Measurements from ENCODE around the gene HEYL.

Gene HEYL

GRCh38 chr1:39663559-39663958, 24.1 kb upstream of the HEYL start:
- DNase-seq (ENCODE audit: low read depth) = no peak

GRCh38 chr1:39662861-39663260, 23.4 kb upstream of the HEYL start:
- no peak for DNase-seq (ENCODE audit: low read depth)

- no peak for DNase-seq (ENCODE audit: low read depth)
Measured at GRCh38 chr1:39659538-39659937, 20.1 kb upstream of the HEYL start.

GRCh38 chr1:39659110-39659509, 19.7 kb upstream of the HEYL start:
- DNase-seq (ENCODE audit: low read depth) = no peak

GRCh38 chr1:39657923-39658485, 18.6 kb upstream of the HEYL start:
- peak; percentile 37 for DNase-seq (ENCODE audit: low read depth)

- no peak for DNase-seq (ENCODE audit: low read depth)
Measured at GRCh38 chr1:39657402-39657801, 18.0 kb upstream of the HEYL start.

GRCh38 chr1:39656391-39656790, 16.9 kb upstream of the HEYL start:
- no peak for DNase-seq (ENCODE audit: low read depth)

GRCh38 chr1:39655578-39656268, 16.3 kb upstream of the HEYL start:
- no peak for DNase-seq (ENCODE audit: low read depth)

- no peak for DNase-seq (ENCODE audit: low read depth)
Measured at GRCh38 chr1:39654291-39654690, 14.8 kb upstream of the HEYL start.

GRCh38 chr1:39653546-39654031, 14.1 kb upstream of the HEYL start:
- peak; percentile 43 for DNase-seq (ENCODE audit: low read depth)

GRCh38 chr1:39652554-39652953, 13.1 kb upstream of the HEYL start:
- no peak for DNase-seq (ENCODE audit: low read depth)

- DNase-seq (ENCODE audit: low read depth) = no peak
Measured at GRCh38 chr1:39652105-39652504, 12.7 kb upstream of the HEYL start.

- no peak for DNase-seq (ENCODE audit: low read depth)
Measured at GRCh38 chr1:39650431-39650830, 11.0 kb upstream of the HEYL start.

- no peak for DNase-seq (ENCODE audit: low read depth)
Measured at GRCh38 chr1:39649636-39650185, 10.3 kb upstream of the HEYL start.

GRCh38 chr1:39648496-39648895, 9.1 kb upstream of the HEYL start:
- DNase-seq (ENCODE audit: low read depth) = no peak

GRCh38 chr1:39647247-39647646, 7.8 kb upstream of the HEYL start:
- DNase-seq (ENCODE audit: low read depth) = no peak

GRCh38 chr1:39646232-39647081, 7.0 kb upstream of the HEYL start:
- DNase-seq (ENCODE audit: low read depth) = no peak

GRCh38 chr1:39645411-39646043, 6.1 kb upstream of the HEYL start:
- no peak for DNase-seq (ENCODE audit: low read depth)

- no peak for DNase-seq (ENCODE audit: low read depth)
Measured at GRCh38 chr1:39643705-39644104, 4.3 kb upstream of the HEYL start.

GRCh38 chr1:39642796-39643195, 3.4 kb upstream of the HEYL start:
- DNase-seq (ENCODE audit: low read depth) = no peak

GRCh38 chr1:39640861-39641260, 1.4 kb upstream of the HEYL start:
- DNase-seq (ENCODE audit: low read depth) = no peak

GRCh38 chr1:39638965-39639304, 508 bp downstream of the HEYL start:
- DNase-seq (ENCODE audit: low read depth) = no peak

Data from stimulated activated CD8-positive, alpha-beta memory T cell treated with anti-CD3 and anti-CD28 coated beads, Interleukin-15, amount 100 ng/mL, for 24 hours (primary cell).